Measurements from ENCODE around the gene AP1S1. TPM values are rescaled to one million over a fixed set of nuclear protein-coding genes. Genes with fewer than 3 reads are reported as not detected.

Gene AP1S1
- total and polyA plus RNA-seq, 12 donors: 7.8 to 33.1 (median 11.4) TPM

GRCh38 chr7:101169838-101170551 lies 15.7 kb downstream of the AP1S1 start:
- DNase-seq: peak; percentile 63 to 75
- peak in 7 of 8 donors; percentile 21 to 45 (median 32) for ATAC-seq
- Histone ChIP-seq H3K9me3 (no peaks in the 10 kb centered on the region), H3K27ac (no peak overlapping the region), H3K4me3 (no peak overlapping the region), H3K27me3 (peaks cover 58 to 100% (median 100%) of the 10 kb centered on the region in 7 donors), H3K4me1 (peaks cover 15 to 52% (median 31%) of the 10 kb centered on the region in 9 donors), H3K36me3 (no peaks in the 10 kb centered on the region)
- peak; percentile 76 to 91 (median 87) for TF ChIP-seq CTCF (IDR thresholded peaks at IDR 0.05)
- intact Hi-C loops (cut with DNase I): loop anchor here in 2 of 10 donors (2.0 to 10.0 kb wide), 2 partner anchors 25 to 115 kb away; no protein-coding TSS in a partner anchor
- 1 to 3% methylated on average over 33 of the region's 33 CpGs for WGBS, 2 donors

DNA sequence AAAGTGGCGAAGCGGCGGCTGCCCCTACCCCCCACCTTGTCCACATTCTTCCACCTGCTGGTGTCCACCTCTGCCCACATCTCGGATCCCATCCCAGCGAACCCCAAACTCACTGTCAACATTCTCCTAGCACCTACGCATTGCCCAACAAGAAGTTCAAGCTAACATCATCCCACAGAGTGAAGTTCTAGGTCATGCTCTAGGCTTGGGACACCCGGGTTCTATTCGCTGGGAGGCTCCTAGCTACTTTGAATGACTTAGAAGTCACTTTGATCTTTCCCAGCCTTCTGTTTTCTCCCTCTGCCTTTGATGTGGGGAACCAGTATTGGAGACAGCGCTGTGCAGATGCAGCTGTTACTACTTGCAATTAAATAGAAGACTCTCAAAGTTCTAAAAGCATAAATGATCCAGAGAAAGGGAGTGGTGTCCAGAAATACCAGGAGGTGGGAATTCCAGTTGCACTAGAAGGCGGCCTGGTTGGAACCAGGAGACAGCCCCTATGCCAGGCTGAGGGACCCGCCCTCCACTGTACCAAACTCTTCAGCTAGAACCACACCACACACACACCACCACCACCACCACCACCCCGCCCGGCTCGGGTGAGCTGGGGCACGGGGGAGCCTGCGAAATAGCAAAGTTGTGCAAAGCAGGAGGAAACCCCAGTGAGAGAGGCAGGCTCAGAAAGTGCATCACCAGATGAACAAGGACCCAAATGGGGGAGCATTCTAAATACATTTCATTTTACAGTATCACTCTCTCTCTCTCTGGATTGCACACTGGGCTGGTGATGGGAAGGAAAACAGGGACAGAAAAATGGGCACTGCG lies 16.6 kb downstream of the AP1S1 start:
- ATAC-seq (no peak), DNase-seq (no peak)
- Histone ChIP-seq H3K36me3 (no peaks in the 10 kb centered on the region), H3K4me1 (peaks cover 7 to 43% (median 24%) of the 10 kb centered on the region in 9 donors), H3K4me3 (no peak overlapping the region), H3K27ac (no peak overlapping the region), H3K9me3 (no peaks in the 10 kb centered on the region), H3K27me3 (peaks cover 55 to 100% (median 100%) of the 10 kb centered on the region in 7 donors)
- WGBS, 2 donors: 3% methylated on average over 17 of the region's 17 CpGs
- no peak for TF ChIP-seq CTCF (IDR thresholded peaks at IDR 0.05)
- intact Hi-C loops (cut with DNase I): loop anchor here in 1 of 10 donors (10.0 kb wide), 1 partner anchor 114 kb away; no protein-coding TSS in a partner anchor

GRCh38 chr7:101171442-101171837 lies 17.2 kb downstream of the AP1S1 start:
- no peak for DNase-seq
- WGBS, 2 donors: 1 to 2% methylated on average over 13 of the region's 13 CpGs
- TF ChIP-seq CTCF (IDR thresholded peaks at IDR 0.05): peak in 1 of 9 donors; percentile 6
- Histone ChIP-seq H3K4me1 (peaks cover 7 to 38% (median 20%) of the 10 kb centered on the region in 9 donors), H3K36me3 (no peaks in the 10 kb centered on the region), H3K9me3 (no peaks in the 10 kb centered on the region), H3K27me3 (peaks cover 49 to 100% (median 100%) of the 10 kb centered on the region in 7 donors), H3K4me3 (no peak overlapping the region), H3K27ac (no peak overlapping the region)
- intact Hi-C loops (cut with DNase I): loop anchor here in 1 of 10 donors (10.0 kb wide), 1 partner anchor 113 kb away; no protein-coding TSS in a partner anchor
- ATAC-seq: no peak
